Right ventricle myocardium superior (tissue), 1 donor: ENCODE results near the gene MKLN1. TPM values are rescaled to one million over a fixed set of nuclear protein-coding genes. Genes with fewer than 3 reads are reported as not detected.

Experiments
- ATAC-seq: fragments of 200-7000 bp; cut with Tn5 transposase; one replicate; pipeline ENCODE4 v1.9.1; 2020; ENCODE audit warnings: mild to moderate bottlenecking; ENCODE audit not compliant: poor library complexity
- DNase-seq: peaks from one replicate; pipeline ENCODE4 v3.0.0-alpha.2; 2020
- intact Hi-C: fragments of 100-400 bp; cut with DNase I; formaldehyde crosslinking; loops from one replicate; pipeline ENCODE4 v1.11.2; 2022
- total RNA-seq: library from RNA; stranded (reverse); fragmentation: NEBNext Ultra II Directional; extraction: Animal tissue kit (Norgen Biotek cat#: 25700); gene quantifications from one replicate; pipeline ENCODE4 v1.2.1, GENCODE V29; 2021
- donor health status: DM: no; HTN: yes; CAD: no; lungs with severe emphysema.

MKLN1 gene
- total RNA-seq, 1 donor from 2014 or later = 37.5 TPM

DNA sequence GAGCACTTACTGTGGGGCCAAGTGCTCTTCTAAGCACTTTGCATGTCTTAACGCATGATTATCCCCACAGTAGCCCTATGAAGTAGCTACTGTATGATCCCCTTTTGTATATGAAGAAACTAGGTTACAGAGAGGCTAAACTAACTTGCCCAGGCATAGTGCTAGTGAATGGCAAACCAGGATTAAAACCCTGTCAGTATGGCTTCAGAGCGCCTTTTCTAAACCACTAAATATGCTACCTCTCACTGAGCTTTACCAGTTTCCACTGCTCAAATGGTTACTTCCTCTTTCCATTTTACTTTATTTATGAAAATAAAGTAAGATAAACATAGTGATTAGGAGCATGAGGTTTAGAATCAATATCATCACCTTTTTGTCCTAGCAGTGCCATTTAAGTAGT lies 155.1 kb downstream of the MKLN1 start:
- ATAC-seq (no peak), DNase-seq (no peak)
- intact Hi-C loops = no loop called here

DNA sequence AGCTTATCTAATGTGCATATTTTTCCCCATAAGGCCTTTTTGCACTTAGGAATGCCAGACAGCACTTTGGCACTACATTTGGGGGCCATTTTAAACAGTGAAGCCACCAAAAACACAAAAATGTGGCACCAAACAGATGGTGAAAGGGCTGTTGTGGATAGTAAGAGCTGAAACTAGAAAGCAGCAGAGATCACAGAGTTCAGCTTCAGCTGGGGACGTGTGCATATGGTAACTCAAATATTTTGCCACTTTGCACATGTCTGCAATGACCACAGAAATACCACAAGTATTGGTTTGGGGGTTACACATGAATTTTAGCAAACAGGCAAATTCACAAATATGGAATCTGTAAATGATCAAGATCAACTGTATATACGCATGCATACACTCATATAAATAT lies 155.9 kb downstream of the MKLN1 start:
- intact Hi-C loops = no loop called here
- ATAC-seq (no peak), DNase-seq (no peak)

DNA sequence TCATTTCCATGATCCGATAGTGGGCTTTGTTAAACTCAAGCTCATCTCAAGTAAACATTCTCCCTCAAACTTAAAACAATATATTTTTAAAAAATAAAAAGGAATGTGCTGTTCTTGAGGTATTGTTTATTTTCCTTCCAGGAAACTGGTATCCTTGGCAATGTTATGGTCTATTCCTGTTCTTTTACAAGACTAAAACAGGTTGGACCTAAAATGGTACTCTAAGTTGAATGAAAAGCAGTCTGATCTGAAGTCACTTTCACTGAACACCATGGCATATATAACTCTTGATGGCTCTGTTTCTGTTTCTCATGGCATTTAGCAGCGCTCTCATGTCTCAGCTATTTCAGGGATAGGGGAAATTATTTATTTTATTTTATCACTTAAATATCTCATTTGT lies 158.7 kb downstream of the MKLN1 start:
- DNase-seq (no peak), ATAC-seq (no peak)
- intact Hi-C loops = no loop called here

DNA sequence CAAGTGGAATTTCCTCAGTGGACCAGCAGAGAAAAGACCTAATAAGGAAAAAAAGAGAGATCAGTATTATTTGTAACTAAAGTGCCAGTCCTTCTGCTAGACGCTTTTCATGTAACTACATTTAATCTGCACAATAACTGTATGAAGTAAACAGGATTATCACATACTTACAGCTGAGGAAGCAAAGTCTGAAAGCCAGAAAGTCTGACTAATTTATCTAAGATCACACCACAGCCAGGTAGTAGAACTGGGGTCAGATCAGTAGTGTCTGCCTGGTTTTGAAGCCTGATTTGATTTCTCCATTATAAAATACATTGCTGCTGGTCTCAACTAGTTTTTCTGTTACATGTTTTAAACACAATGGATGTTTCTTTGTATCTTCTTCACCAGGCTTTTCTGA lies 159.5 kb downstream of the MKLN1 start:
- no peak for ATAC-seq
- DNase-seq = no peak

DNA sequence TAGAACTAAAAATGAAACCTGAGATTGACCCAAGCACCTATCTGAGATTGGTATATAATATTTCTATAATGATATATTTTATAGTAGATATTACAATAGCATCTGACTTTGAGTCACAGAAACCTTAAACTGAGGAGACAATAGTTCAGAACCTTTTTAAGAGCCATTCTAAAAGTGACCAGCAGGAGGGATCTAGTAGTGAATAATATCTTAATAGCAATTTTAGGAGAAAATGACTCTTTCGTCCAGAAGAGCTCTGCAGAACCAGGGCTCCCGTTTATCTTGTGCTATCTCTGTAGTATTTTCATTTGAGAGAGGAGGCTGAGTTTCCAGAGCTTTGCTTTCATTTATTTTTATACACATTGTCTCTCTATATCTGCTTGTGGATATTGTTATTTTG lies 160.7 kb downstream of the MKLN1 start:
- intact Hi-C loops = no loop called here
- ATAC-seq = no peak
- no peak for DNase-seq

More for the DNA sequence above, 159.5 kb downstream of the MKLN1 start:
- intact Hi-C loops = no loop called here

DNA sequence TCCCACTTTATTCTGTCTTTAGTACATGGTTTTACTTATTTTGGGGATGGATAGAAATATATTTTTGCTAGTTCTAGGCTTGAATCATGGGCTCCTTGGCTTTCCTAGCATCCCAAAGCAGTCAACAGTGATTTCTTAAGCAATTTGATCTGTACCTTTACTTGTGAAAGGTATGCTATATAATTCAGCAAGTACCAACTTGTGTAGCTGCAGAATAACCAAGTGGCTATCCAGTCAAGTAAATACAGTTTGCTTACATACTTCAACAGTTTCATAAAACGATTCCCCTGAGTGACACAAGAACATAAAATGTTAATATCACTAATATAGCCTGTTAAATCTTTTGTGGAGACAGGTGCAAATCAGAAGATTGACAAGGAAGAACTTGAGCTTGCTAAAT lies 161.5 kb downstream of the MKLN1 start:
- DNase-seq (no peak), ATAC-seq (no peak)
- intact Hi-C loops = no loop called here

DNA sequence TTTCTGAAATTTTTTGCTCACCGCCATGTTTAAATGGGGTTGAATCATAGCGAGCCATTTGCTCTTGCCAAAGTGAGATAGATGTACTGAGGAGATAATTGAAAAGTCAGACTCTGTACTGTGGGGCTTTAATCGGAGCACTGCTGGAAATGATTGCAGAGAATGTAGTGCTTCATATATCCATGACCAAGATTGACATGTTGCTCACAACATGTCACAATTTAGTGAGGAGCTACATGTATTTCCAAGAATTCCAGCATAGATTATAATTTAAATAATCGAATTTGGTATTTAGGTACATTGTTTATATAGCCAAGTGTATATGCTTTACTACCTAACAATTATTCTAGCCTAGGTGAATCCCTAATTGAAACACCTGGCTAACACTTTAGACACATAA lies 162.2 kb downstream of the MKLN1 start:
- no peak for ATAC-seq
- DNase-seq = no peak
- intact Hi-C loops = no loop called here

DNA sequence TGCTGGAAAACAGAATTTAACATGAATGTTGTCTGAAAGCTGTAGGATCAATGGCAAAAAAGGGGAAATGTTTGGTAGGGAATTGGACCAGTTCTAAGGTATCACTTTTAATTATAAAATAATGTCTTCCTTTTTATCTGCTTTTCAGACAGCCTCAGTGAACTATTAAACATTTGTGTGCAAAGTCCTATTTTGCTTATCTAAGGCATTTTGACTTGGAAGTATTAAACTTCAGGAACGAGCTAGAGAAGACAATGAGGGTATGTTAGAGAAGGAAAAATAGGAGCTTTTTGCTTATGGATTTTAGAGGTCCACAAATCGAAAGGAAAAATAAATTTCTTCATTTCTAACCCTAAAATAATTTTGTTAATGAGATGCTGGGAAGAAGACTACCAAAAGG lies 165.4 kb downstream of the MKLN1 start:
- intact Hi-C loops = no loop called here
- DNase-seq (no peak), ATAC-seq (no peak)

DNA sequence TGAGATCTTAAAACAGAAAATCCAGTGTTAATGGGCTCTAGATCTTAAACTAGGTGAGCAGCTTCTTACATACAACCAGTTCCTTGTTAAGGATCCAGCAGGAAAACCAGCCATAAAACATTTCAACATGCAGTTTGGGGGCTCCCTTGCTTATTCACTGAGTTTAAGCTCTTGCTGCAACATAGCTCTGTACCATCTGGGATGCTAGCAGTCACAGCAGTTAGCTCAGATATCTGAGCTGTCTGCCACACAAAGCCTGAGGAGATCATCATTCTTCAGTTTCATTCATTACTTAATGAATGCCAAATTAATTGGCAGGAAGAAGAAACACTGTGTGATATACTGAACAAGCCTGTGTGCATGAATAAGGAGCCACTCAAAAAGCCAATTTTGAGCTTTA lies 165.9 kb downstream of the MKLN1 start:
- ATAC-seq (no peak), DNase-seq (no peak)
- intact Hi-C loops = no loop called here

DNA sequence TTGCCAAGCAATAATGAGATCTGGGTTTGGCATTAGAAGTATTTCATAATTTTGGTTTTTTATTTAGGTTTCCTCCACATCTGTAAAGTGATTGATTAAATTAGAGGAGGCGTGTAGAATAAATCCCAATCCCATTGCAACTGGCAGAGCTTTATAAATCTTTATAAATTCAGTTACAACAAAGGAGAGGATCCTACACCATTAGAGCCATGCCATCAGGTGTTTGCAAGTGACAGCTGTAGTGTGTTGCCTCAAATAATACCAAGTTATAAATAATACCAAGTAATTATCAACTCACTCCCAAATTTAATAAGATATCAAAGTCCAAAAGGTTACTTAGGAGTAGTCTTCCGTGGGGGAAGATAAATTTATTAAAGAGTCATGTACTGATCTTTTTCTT lies 166.5 kb downstream of the MKLN1 start:
- no peak for DNase-seq
- no peak for ATAC-seq
- intact Hi-C loops = no loop called here

DNA sequence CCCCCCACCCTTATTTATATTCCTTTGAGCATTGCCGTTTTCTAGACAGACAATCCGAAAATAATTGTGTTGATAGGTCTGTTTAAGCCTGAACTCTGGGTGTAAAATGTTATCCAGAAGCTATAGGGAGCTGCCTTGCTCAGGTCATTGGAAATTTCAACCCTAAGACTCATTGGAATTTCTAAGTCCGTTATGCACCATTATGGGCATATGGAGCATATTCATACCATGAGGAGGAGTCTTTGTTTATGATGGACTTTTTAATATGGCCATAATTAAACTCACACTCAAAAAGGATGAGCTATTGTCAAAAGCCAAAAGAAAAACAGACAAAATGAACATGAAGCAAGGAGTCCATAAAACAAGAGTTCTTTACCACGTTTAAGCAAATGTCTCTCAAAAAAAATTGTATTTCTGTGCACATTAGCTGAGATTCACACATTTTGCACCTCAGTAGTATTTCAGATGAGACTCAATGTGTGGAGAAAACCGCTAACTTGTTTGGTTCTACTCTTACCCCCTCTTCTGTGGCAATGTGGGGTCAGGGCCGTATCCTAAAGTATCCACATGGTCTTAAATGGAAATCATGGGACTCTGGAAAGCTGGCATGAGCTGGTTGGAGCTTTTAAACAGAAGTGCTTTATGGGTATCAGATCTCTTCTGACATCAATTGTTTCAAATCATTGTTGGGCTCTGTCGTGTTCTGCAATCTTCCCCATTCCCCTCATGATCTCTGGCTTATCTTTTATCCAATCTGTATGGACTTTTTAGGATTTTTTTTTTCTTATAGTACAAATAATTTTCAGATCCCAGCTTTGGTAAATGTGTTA lies 168.2 kb downstream of the MKLN1 start:
- intact Hi-C loops = no loop called here
- DNase-seq (no peak), ATAC-seq (no peak)

DNA sequence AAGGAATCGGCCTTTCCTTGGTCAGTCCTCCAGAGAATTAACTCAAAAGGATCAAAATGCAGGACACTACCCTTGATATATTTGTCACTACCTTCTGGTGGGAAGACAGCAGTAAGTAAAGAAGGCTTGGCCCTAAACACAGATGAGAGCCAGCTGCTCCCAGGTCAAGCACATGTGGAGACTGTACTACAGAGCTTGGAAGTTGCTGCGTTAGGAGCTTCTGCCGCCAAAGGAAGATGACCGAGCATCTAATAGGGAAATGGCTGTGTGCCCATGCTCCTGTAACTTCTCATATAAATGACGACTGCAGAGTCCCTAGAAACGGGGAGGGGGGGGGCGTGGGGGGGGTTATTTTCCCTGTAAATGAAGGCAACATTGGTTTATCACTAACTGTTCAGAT lies 169.8 kb downstream of the MKLN1 start:
- ATAC-seq (peak; percentile 57), DNase-seq (no peak)
- intact Hi-C loops = no loop called here

DNA sequence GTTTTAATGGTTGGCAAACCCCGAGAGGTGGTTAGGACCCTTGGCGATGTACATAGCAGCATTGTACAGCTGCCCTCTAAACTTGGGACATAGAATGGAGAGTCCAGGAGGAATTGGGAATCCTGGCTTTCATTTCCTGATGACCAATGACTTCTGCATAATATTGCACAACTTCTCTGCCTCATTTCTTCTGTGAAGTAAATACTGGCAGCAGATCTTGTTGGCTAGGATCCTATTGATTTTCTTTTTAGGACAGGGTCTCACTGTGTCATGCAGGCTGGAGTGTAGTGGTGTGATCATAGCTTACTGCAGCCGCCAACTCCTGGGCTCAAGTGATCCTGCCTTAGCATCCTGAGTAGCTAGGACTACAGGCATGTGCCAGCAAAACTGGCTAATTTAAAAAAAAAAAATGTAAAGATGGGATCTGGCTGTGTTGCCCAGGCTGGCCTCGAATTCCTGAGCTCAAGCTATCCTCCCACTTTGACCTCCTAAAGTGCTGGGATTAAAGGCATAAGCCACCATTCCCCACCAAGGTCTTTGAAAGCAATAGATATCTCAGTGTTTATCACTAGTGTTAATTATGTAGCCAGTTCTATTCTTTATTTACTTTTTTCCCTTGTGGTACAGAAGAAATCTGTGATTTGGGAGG lies 170.7 kb downstream of the MKLN1 start:
- DNase-seq (no peak), ATAC-seq (peak; percentile 41)
- intact Hi-C loops = no loop called here

DNA sequence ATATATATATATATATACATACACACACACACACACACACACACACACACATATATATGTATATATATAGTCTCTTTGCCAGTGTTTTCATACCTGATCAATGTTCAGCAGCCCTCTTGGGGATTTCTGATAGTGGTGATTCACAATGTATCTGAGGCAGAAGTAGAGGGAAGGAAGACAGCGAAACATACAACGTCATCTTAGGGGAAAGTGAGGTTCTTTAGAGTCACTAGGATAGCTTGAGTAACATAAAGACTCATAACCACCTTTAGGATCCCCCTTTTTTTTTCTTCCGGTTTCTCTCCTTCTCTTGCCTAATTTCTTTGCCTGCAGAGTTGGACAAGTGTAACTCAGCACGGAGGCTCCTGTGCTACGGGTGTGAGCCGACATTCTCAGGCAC lies 172.1 kb downstream of the MKLN1 start:
- ATAC-seq (no peak), DNase-seq (no peak)
- intact Hi-C loops = no loop called here

DNA sequence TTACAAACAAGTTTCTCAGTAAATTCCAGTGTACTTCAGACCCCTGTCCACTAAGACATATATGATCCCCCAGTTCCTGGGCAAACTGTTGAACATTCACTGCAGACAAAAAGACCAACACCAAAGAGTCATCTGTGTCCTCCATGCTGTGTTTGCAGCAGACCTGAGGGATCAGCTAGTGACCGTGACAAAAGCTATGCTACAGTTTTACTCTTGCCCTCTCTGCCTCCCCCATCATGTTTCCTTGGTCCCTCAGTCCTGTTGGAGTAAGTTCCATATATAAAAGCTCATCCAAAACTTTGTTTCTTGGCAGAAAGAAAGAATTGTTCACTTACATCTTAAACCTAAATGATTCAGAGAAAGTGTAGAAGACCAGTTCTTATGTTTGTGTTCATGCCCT lies 172.7 kb downstream of the MKLN1 start:
- intact Hi-C loops = no loop called here
- DNase-seq (no peak), ATAC-seq (no peak)

DNA sequence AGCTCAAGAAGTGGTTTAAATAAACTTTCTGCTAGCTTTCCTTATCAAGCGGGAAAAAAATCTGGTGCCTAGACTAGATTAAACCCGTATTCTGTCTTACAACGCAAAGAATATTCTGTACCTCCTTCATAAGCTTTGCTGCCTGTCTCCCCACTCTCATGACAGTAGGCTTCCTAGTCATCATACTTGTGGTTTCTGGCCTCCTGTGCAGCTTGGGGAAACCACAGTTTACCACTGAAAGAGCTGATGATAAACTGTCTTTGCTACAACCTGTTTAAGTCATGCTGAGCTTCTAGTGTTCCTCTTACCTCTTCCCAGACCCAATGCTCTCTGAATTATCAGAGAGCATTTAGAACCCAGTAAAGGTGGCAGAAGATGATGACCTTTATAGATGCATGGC lies 173.7 kb downstream of the MKLN1 start:
- DNase-seq (no peak), ATAC-seq (no peak)
- intact Hi-C loops = no loop called here

DNA sequence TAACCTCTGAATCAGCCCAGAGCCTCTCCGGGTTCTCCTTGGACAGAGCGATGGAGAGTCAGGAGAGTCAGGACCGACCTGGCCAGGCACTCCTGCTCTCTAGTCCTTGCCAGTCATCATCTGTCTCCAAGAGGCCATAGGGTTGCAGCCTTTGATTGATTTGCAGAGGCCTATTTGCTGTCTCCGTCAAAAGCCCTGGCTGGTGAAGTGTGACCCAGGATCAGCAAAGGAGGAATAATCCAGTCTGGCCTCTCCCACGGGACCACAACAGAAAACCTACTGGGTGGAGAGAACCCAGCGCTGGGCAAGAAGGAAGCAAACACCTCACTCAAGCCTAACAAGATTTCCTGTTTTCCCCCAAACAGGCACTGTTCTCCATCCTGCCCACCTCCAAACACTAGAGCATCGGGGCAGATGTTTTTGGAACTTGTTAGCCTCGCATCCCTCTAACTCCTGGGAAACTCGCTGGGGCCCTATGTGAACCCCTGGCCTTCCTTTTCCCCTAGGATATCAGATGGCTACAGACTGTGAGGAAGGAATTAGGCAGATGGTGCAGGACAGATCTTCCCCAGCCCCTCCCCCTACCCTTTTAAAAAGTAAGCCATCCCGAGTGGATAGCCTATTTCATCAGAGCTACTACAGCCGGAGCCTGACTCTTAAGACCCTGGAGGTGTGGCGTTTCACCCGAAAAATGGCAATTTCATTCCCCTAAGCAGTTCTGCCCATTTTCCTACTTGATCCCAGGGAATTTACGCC lies 174.4 kb downstream of the MKLN1 start:
- peak; percentile 3 for ATAC-seq
- intact Hi-C loops = no loop called here
- no peak for DNase-seq

DNA sequence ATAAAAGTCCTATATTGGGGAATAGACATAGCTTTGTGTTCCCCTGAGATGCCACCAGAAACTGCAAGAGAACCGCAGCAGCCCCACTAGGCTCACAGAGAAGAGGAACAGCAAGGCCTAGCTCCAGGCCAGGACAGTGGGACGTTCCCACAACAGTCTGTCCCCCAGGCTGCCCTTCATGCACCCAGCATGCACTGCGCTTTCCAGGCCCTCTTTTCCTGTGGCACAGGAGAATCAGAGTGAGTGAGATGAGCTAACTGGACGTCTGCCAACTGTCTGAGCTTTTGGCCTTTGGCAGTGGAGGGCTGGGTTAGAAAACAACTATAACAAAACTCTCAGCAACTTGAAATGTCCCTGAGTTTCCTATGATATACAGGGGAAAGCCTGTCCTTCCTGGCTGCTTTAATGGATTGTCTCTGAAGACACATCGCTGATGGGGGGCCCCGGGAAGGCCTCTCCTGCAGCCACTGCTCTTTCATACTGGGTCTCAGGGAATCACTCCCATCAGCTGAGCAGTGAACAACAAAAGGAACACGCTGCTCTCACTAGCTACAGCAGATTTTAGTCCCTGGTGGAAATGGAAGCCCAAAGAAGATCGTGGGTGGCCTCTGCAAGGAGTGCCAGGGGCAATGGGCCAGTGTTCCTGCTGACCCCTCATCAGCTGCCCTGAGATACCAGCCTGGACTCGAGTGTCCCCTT lies 175.3 kb downstream of the MKLN1 start:
- intact Hi-C loops = no loop called here
- ATAC-seq (peak; percentile 75), DNase-seq (peak; percentile 75)

DNA sequence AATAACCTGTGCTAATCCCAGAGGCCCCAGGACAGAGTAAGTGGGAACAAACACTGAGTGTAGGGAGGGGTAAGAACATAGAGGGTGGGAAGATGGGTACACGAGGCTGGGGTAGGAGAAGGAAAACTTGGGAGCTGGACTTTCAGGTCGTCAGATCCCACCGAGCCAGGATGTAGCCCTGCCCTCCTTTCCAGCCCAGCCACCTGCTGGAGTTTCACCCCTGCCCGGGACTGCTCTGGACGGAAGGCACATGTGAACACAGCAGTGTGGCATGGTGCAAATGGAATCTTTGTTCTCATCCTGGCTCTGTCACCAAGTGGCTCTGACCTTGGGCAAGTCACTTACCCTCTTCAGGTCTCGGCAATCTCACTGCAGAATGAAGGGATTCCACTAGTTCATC lies 176.0 kb downstream of the MKLN1 start:
- intact Hi-C loops = no loop called here
- peak; percentile 7 for ATAC-seq

More for the DNA sequence above, 176.0 kb downstream of the MKLN1 start:
- DNase-seq = no peak
